OCI-LY1 (cell line): Measurements from ENCODE around the gene PLAGL2.
"Not testable (repeated sequence)": the region's sequence is repeated elsewhere in the genome, so short reads cannot be mapped to it uniquely, and the experiment has no call there.

Experiments
- H2AFZ ChIP-seq: fragments of 200-600 bp; sonication (generic), shearing (Covaris generic); 2 replicates; pipeline ENCODE4 v1.6.0; 2014; ENCODE audit warnings: antibody characterized with exemption, mild to moderate bottlenecking, low read length
- H3F3A ChIP-seq: fragments of 200-600 bp; sonication (generic), shearing (Covaris generic); 2 replicates; pipeline ENCODE4 v1.6.0; 2014; ENCODE audit warnings: mild to moderate bottlenecking, antibody characterized with exemption, low read length, moderate library complexity; ENCODE audit not compliant: insufficient read depth
- H3K27ac ChIP-seq: fragments of 200-600 bp; sonication (generic); 2 replicates; pipeline ENCODE4 v1.5.1; 2014; ENCODE audit warnings: low read length, mixed run types, mild to moderate bottlenecking, low read depth; ENCODE audit not compliant: poor library complexity, severe bottlenecking
- H3K27me3 ChIP-seq: fragments of 200-600 bp; sonication (generic); 2 replicates; pipeline ENCODE4 v1.6.0; 2014; ENCODE audit warnings: antibody characterized with exemption, mild to moderate bottlenecking, low read length, moderate library complexity; ENCODE audit not compliant: insufficient read depth
- H3K36me3 ChIP-seq: fragments of 200-600 bp; sonication (generic); 2 replicates; pipeline ENCODE4 v1.6.1; 2014; ENCODE audit warnings: mild to moderate bottlenecking, antibody characterized with exemption, low read length, moderate library complexity, mixed read lengths; ENCODE audit not compliant: insufficient read depth
- H3K4me1 ChIP-seq: fragments of 200-600 bp; sonication (generic); 2 replicates; pipeline ENCODE4 v1.5.1; 2014; ENCODE audit warnings: mild to moderate bottlenecking, low read length, moderate library complexity; ENCODE audit not compliant: insufficient read depth, severe bottlenecking
- H3K4me2 ChIP-seq: fragments of 200-600 bp; sonication (generic), shearing (Covaris generic); 2 replicates; pipeline ENCODE4 v1.6.1; 2014; ENCODE audit warnings: low read length
- H3K4me3 ChIP-seq: fragments of 200-600 bp; sonication (generic); 2 replicates; pipeline ENCODE4 v1.5.1; 2014; ENCODE audit warnings: low read length, low read depth, mild to moderate bottlenecking, mixed read lengths; ENCODE audit not compliant: poor library complexity, severe bottlenecking
- H3K79me2 ChIP-seq: fragments of 200-600 bp; shearing (Covaris generic); 2 replicates; pipeline ENCODE4 v1.6.1; 2016; ENCODE audit warnings: mixed run types, low read length, mixed read lengths; ENCODE audit not compliant: insufficient read depth
- H3K9ac ChIP-seq: fragments of 200-600 bp; sonication (generic), shearing (Covaris generic); 2 replicates; pipeline ENCODE4 v1.6.1; 2014; ENCODE audit warnings: mild to moderate bottlenecking, low read length, mixed read lengths
- H3K9me2 ChIP-seq: fragments of 200-600 bp; sonication (generic), shearing (Covaris generic); 2 replicates; pipeline ENCODE4 v1.6.1; 2014; ENCODE audit warnings: low read depth, mild to moderate bottlenecking, low read length, mixed read lengths
- H3K9me3 ChIP-seq: fragments of 200-600 bp; shearing (Covaris generic); 2 replicates; pipeline ENCODE4 v1.6.1; 2014; ENCODE audit warnings: low read length, mixed read lengths
- H4K20me1 ChIP-seq: fragments of 200-600 bp; sonication (generic), shearing (Covaris generic); 2 replicates; pipeline ENCODE4 v1.6.0; 2016; ENCODE audit warnings: mild to moderate bottlenecking, low read length; ENCODE audit not compliant: insufficient read depth
- CTCF ChIP-seq: fragments of 200-600 bp; sonication (generic), shearing (Covaris generic); IDR thresholded peaks from 2 replicates; pipeline ENCODE4 v1.5.1; 2017; ENCODE audit warnings: mild to moderate bottlenecking, antibody characterized with exemption, low read length, moderate library complexity, mixed read lengths
- EZH2 ChIP-seq: fragments of 200-600 bp; sonication (generic), shearing (Covaris generic); IDR thresholded peaks from 2 replicates; pipeline ENCODE4 v1.8.0; 2017; ENCODE audit warnings: borderline replicate concordance, mixed run types, mild to moderate bottlenecking, antibody characterized with exemption, low read length, moderate library complexity, mixed read lengths

Gene PLAGL2

GRCh38 chr20:32201296-32201976 is 6.1 kb downstream of the PLAGL2 start:
- H3K79me2 ChIP-seq, result peaks cover 49% of the 10 kb centered on the region
- H3K36me3 ChIP-seq, result peaks cover 72% of the 10 kb centered on the region
- no peak overlapping the region for H3K4me2 ChIP-seq
- no peaks in the 10 kb centered on the region for H3K9me3 ChIP-seq
- no peak overlapping the region for H2AFZ ChIP-seq
- 0 out of 2 replicates have a peak, but pooled peaks cover 3% of the 10 kb centered on the region for H4K20me1 ChIP-seq
- no peaks in the 10 kb centered on the region for H3K9me2 ChIP-seq
- H3F3A ChIP-seq, result no peaks in the 10 kb centered on the region
- peaks cover 26% of the 10 kb centered on the region for H3K4me1 ChIP-seq
- H3K9ac ChIP-seq, result no peak overlapping the region
- no peaks in the 10 kb centered on the region for H3K27me3 ChIP-seq
- H3K4me3 ChIP-seq, result no peak overlapping the region
- TF ChIP-seq EZH2 (no peak), CTCF (no peak)
- no peak overlapping the region for H3K27ac ChIP-seq

- H3K4me2 ChIP-seq, result no peak overlapping the region
- no peak overlapping the region for H3K4me3 ChIP-seq
- H3K9ac ChIP-seq, result no peak overlapping the region
- H4K20me1 ChIP-seq, result no peaks in the 10 kb centered on the region
- H3K9me3 ChIP-seq, result no peaks in the 10 kb centered on the region
- no peak overlapping the region for H3K27ac ChIP-seq
- no peaks in the 10 kb centered on the region for H3K27me3 ChIP-seq
- H3K4me1 ChIP-seq, result peaks cover 2% of the 10 kb centered on the region
- no peaks in the 10 kb centered on the region for H3F3A ChIP-seq
- no peaks in the 10 kb centered on the region for H3K9me2 ChIP-seq
- TF ChIP-seq EZH2 (no peak), CTCF (no peak)
- peaks cover 92% of the 10 kb centered on the region for H3K36me3 ChIP-seq
- no peak overlapping the region for H2AFZ ChIP-seq
- H3K79me2 ChIP-seq, result peaks cover 24% of the 10 kb centered on the region
Measured at GRCh38 chr20:32199006-32199405, 8.5 kb downstream of the PLAGL2 start.

- peak; percentile 25; the same call in 1 of the 2 replicates for TF ChIP-seq CTCF
- H3K4me3 ChIP-seq, H4K20me1 ChIP-seq, H2AFZ ChIP-seq, H3K79me2 ChIP-seq, H3K4me2 ChIP-seq, H3K9me2 ChIP-seq, H3F3A ChIP-seq, H3K9me3 ChIP-seq, H3K27ac ChIP-seq, H3K27me3 ChIP-seq, H3K4me1 ChIP-seq, H3K9ac ChIP-seq: not testable (repeated sequence)
- H3K36me3 ChIP-seq, result peaks cover 89% of the 10 kb centered on the region
Measured at GRCh38 chr20:32197136-32197535, 10.4 kb downstream of the PLAGL2 start.

GRCh38 chr20:32196613-32197012 is 10.9 kb downstream of the PLAGL2 start:
- not testable (repeated sequence) for H3K9ac ChIP-seq, H3K9me2 ChIP-seq, H3K27me3 ChIP-seq, H3K4me2 ChIP-seq, H3K4me1 ChIP-seq, H3K27ac ChIP-seq, H2AFZ ChIP-seq, H3K4me3 ChIP-seq, H3K9me3 ChIP-seq, H4K20me1 ChIP-seq, H3F3A ChIP-seq, H3K79me2 ChIP-seq
- H3K36me3 ChIP-seq, result peaks cover 89% of the 10 kb centered on the region
